Tibial nerve (tissue), 4 donors: Measurements from ENCODE around the gene ABCB1.

Source experiments
- CTCF ChIP-seq, 5 experiments: fragments of 200-600 bp in 3 of 5; fragments of 450-650 bp in 2 of 5; sonication (generic) in 3 of 5; IDR thresholded peaks; one replicate each; pipeline ENCODE4 v1.5.1; 2016 to 2019; ENCODE audit warnings: antibody characterized with exemption in 5 of 5, mild to moderate bottlenecking in 3 of 5, moderate library complexity in 2 of 5
- EP300 ChIP-seq, 2 donors: sonication (generic); formaldehyde crosslinking; IDR thresholded peaks; one replicate each; pipeline ENCODE4 v1.6.1; 2017; ENCODE audit warnings: antibody characterized with exemption in 2 of 2, mild to moderate bottlenecking in 1 of 2
- POLR2A ChIP-seq, 2 donors: fragments of 450-650 bp; IDR thresholded peaks; one replicate each; pipeline ENCODE4 v1.6.1; 2017; ENCODE audit warnings: antibody characterized with exemption in 2 of 2, mild to moderate bottlenecking in 2 of 2, moderate library complexity in 2 of 2

- TF ChIP-seq CTCF (IDR thresholded peaks at IDR 0.05) (no peak), POLR2A (IDR thresholded peaks at IDR 0.05) (no peak), EP300 (IDR thresholded peaks at IDR 0.05) (no peak)
Observed at GRCh38 chr7:87494454-87494853, 106.2 kb downstream of the ABCB1 start.
